ENCODE measurements around the gene VPS16. TPM values are rescaled to one million over a fixed set of nuclear protein-coding genes. Genes with fewer than 3 reads are reported as not detected.

The VPS16 gene
- total and polyA plus RNA-seq, 2 of the 8 experiments (the other 6 are each of a cell fraction or from before 2014, with no cell fraction given) = 23.8 to 25.9 TPM

DNA sequence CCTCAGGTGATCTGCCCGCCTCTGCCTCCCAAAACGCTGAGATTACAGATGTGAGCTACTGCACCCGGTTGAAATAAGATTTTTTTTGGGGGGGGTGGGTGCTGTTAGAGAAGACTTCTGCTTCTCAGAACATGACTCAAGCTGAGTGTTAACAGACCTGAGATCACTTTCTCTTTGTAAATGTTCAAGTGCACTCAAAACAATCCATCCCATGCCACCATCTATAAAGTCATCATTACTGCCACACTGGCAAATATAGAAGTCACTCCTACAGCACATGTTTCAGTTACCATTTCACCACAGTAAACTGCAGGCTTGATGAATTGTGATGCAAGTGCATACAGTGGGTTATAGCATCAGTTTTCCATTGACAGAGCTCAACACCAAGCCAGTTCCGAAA, 9.0 kb downstream of the VPS16 start:
- H2BK120ac ChIP-seq (replicated peaks; ENCODE audit: low read depth, low read length) = no peak overlapping the region
- POLR2A ChIA-PET (ENCODE audit: partially characterized antibody) = interaction anchor here (1.4 kb wide), 1 partner anchor 9 kb away, joined by 5 read pairs; the partner anchor contains the start of genes PCED1A and VPS16
- no peak for FAIRE-seq
- no peak overlapping the region for H3K18ac ChIP-seq (ENCODE audit: extremely low read depth, low read length)
- H4K8ac ChIP-seq (ENCODE audit: extremely low read depth, insufficient read depth, low read length) = no peak overlapping the region
- no peaks in the 10 kb centered on the region for H3K36me3 ChIP-seq (ENCODE audit: control insufficient read depth in 2 of 4, insufficient read depth in 4 of 4, low read length in 3 of 4)
- no peak overlapping the region for H2BK15ac ChIP-seq (ENCODE audit: low read length)
- no peak for TF ChIP-seq GTF2F1 (IDR thresholded peaks at IDR 0.05; ENCODE audit: borderline replicate concordance, low read depth, low read length)
- no peak for TF ChIP-seq HDAC6 (IDR thresholded peaks at IDR 0.05; ENCODE audit: low read depth, low read length)
- no peak for TF ChIP-seq RFX5 (IDR thresholded peaks at IDR 0.05; ENCODE audit: borderline replicate concordance, low read depth, low read length)
- TF ChIP-seq YY1 (IDR thresholded peaks at IDR 0.05; ENCODE audit: low read depth, low read length) = no peak
- TF ChIP-seq CREB1 (IDR thresholded peaks at IDR 0.05) = no peak
- no peak for TF ChIP-seq POU5F1 (IDR thresholded peaks at IDR 0.05; ENCODE audit: low read depth, low read length)
- no peak for TF ChIP-seq CHD2 (IDR thresholded peaks at IDR 0.05; ENCODE audit: low read length)
- no peak for TF ChIP-seq SP2 (IDR thresholded peaks at IDR 0.05; ENCODE audit: low read length)
- no peak for TF ChIP-seq POLR2AphosphoS5 (IDR thresholded peaks at IDR 0.05; ENCODE audit: low read depth, low read length)
- no peak for TF ChIP-seq SUZ12 (IDR thresholded peaks at IDR 0.05; ENCODE audit: low read length)
- TF ChIP-seq NANOG (IDR thresholded peaks at IDR 0.05; ENCODE audit: insufficient read depth, low read depth, low read length, poor library complexity, severe bottlenecking) = no peak
- TF ChIP-seq, protein P1, sequence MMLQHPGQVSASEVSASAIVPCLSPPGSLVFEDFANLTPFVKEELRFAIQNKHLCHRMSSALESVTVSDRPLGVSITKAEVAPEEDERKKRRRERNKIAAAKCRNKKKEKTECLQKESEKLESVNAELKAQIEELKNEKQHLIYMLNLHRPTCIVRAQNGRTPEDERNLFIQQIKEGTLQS (IDR thresholded peaks at IDR 0.05; ENCODE audit: insufficient read depth, low read depth, low read length) = no peak
- H3K27me3 ChIP-seq (replicated peaks in 1 of 4; ENCODE audit: control insufficient read depth in 3 of 4, extremely low read depth in 1 of 4, insufficient read depth in 3 of 4, low read length in 3 of 4) = no peaks in the 10 kb centered on the region
- H3K9ac ChIP-seq (replicated peaks in 1 of 4; ENCODE audit: extremely low read depth in 1 of 4, low read depth in 3 of 4, low read length in 3 of 4) = no peak overlapping the region
- CTCF ChIA-PET (ENCODE audit: partially characterized antibody) = interaction anchor here (1.1 to 5.4 kb wide), 6 partner anchors 16 to 175 kb away, joined by 4 to 94 read pairs (median 5); no protein-coding TSS in a partner anchor
- H2BK12ac ChIP-seq (ENCODE audit: low read depth, low read length) = no peak overlapping the region
- peaks cover 0 to 4% (median 0%) of the 10 kb centered on the region in 4 experiments; a peak in 3 of 7 replicates for H3K4me1 ChIP-seq (replicated peaks in 1 of 4; ENCODE audit: control insufficient read depth in 3 of 4, insufficient read depth in 4 of 4, low read length in 3 of 4)
- no peak overlapping the region for H3K56ac ChIP-seq (replicated peaks; ENCODE audit: insufficient read length, low read depth, low read length)
- H3K23ac ChIP-seq (ENCODE audit: insufficient read length) = no peak overlapping the region
- H4K20me1 ChIP-seq (replicated peaks in 1 of 2; ENCODE audit: control insufficient read depth in 1 of 2, insufficient read depth in 2 of 2, low read length in 2 of 2) = no peaks in the 10 kb centered on the region
- no peak overlapping the region for H4K5ac ChIP-seq (ENCODE audit: insufficient read length, low read depth, low read length)
- no peak overlapping the region for H2AFZ ChIP-seq (ENCODE audit: low read length)
- H3K23me2 ChIP-seq (ENCODE audit: low read depth, low read length) = no peaks in the 10 kb centered on the region; the same call in 1 of the 2 replicates
- WGBS, 2 experiments (ENCODE audit: extremely low coverage in 1 of 2, insufficient coverage in 1 of 2, insufficient read length in 1 of 2, insufficient replicate concordance in 2 of 2, low coverage in 1 of 2, low lambda C conversion rate in 2 of 2, missing lambda C conversion rate in 1 of 2) = 87% methylated on average over 4 of the region's 4 CpGs; no CpG with 5 or more reads in 1 of the 2 experiments
- H3K4me3 ChIP-seq (ENCODE audit: extremely low read depth in 1 of 4, insufficient read depth in 2 of 4, low read depth in 3 of 4, low read length in 4 of 4) = no peak overlapping the region
- H2AK5ac ChIP-seq (ENCODE audit: low read depth, low read length) = no peak overlapping the region
- H3K14ac ChIP-seq (ENCODE audit: insufficient read length) = no peak overlapping the region
- H3K79me1 ChIP-seq (ENCODE audit: low read depth, low read length) = no peaks in the 10 kb centered on the region
- no peak overlapping the region for H2BK5ac ChIP-seq (ENCODE audit: low read depth, low read length)
- no peak overlapping the region for H3K4me2 ChIP-seq (ENCODE audit: insufficient read depth in 1 of 2, low read depth in 2 of 2, low read length in 2 of 2)
- no peak overlapping the region for H2BK20ac ChIP-seq (ENCODE audit: low read length)
- H3K27ac ChIP-seq (ENCODE audit: low read depth, low read length) = no peak overlapping the region
- no peaks in the 10 kb centered on the region for H3K9me3 ChIP-seq (ENCODE audit: insufficient read depth in 2 of 2, low read depth in 1 of 2, low read length in 1 of 2)
- no peaks in the 10 kb centered on the region for H3K79me2 ChIP-seq (ENCODE audit: control insufficient read depth in 1 of 2, insufficient read depth in 2 of 2, low read length in 2 of 2)
- DNase-seq (ENCODE audit: low read depth in 1 of 2, low spot score in 2 of 2) = no peak
- no peak overlapping the region for H3K4ac ChIP-seq (replicated peaks; ENCODE audit: insufficient read length, low read depth, low read length)
- no peak overlapping the region for H4K91ac ChIP-seq (replicated peaks; ENCODE audit: insufficient read length, low read length)
